ENCODE measurements around the gene TMEM245.

TMEM245 gene

DNA sequence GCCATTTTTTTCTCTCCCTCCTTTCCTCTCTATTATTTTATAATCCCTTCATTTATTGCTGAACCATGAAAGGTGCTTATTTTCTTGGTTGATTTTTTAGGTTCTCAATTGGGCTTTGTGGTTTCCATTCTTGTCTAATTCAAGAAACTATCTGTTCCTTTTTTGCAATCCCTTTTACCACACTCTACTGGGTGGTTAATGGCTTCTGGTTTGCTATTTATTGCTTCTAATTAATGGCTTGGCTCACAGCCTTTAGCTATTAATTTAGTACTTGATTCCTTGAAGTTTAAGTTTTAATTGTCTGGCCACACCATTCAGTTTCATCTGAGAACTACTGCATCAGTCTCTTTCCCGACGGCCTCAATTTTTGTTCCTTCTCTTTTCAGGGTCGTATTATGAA is 41.7 kb upstream of the TMEM245 start:
- peaks cover 5 to 9% of the 10 kb centered on the region in 2 donors for H3K4me1 ChIP-seq (ENCODE audit: control insufficient read depth in 2 of 2, insufficient read depth in 1 of 2, low read depth in 1 of 2, low read length in 2 of 2)
- H3K9ac ChIP-seq (ENCODE audit: low read depth, low read length, poor library complexity): no peak overlapping the region
- no peak overlapping the region for H2BK12ac ChIP-seq (ENCODE audit: low read length)
- no peak overlapping the region for H3K14ac ChIP-seq (ENCODE audit: low read length)
- H2BK15ac ChIP-seq (ENCODE audit: low read length): no peak overlapping the region
- H3K79me1 ChIP-seq (ENCODE audit: low read depth, low read length): no peaks in the 10 kb centered on the region
- H3K4me3 ChIP-seq (ENCODE audit: low read length in 2 of 2): no peak overlapping the region
- no peak overlapping the region for H2BK5ac ChIP-seq (ENCODE audit: low read length)
- no CpG with 5 or more reads among the region's 3 CpGs for WGBS, 2 donors (ENCODE audit: extremely low coverage in 2 of 2, insufficient read length in 2 of 2, insufficient replicate concordance in 1 of 2)
- H3K36me3 ChIP-seq (replicated peaks in 1 of 2; ENCODE audit: control insufficient read depth in 2 of 2, insufficient read depth in 2 of 2, low read length in 2 of 2): no peaks in the 10 kb centered on the region
- DNase-seq (ENCODE audit: low spot score): no peak
- H3K27ac ChIP-seq (replicated peaks; ENCODE audit: low read length): no peak overlapping the region
- H3K23ac ChIP-seq (ENCODE audit: low read depth, low read length, poor library complexity): no peak overlapping the region
- H2AK5ac ChIP-seq (ENCODE audit: low read depth, low read length): no peak overlapping the region
- H3K4me2 ChIP-seq (ENCODE audit: insufficient read depth, low read length, poor library complexity, severe bottlenecking): no peak overlapping the region
- H3K18ac ChIP-seq (ENCODE audit: low read length): no peak overlapping the region
- H4K8ac ChIP-seq (ENCODE audit: low read depth, low read length): no peak overlapping the region
- peaks cover 5 to 17% of the 10 kb centered on the region in 2 donors for H3K9me3 ChIP-seq (replicated peaks in 1 of 2; ENCODE audit: control insufficient read depth in 2 of 2, insufficient read depth in 1 of 2, low read depth in 1 of 2, low read length in 2 of 2)
- no peak overlapping the region for H2AFZ ChIP-seq (ENCODE audit: low read length)
- peaks cover 0 to 73% (median 6%) of the 10 kb centered on the region in 3 experiments for H3K27me3 ChIP-seq (ENCODE audit: control insufficient read depth in 3 of 3, insufficient read depth in 3 of 3, low read depth in 1 of 3, low read length in 3 of 3)
- no peak overlapping the region for H2BK120ac ChIP-seq (ENCODE audit: low read depth, low read length)
- H3K4ac ChIP-seq (ENCODE audit: low read length): no peak overlapping the region
- H4K91ac ChIP-seq (ENCODE audit: low read depth, low read length, poor library complexity): no peak overlapping the region

DNA sequence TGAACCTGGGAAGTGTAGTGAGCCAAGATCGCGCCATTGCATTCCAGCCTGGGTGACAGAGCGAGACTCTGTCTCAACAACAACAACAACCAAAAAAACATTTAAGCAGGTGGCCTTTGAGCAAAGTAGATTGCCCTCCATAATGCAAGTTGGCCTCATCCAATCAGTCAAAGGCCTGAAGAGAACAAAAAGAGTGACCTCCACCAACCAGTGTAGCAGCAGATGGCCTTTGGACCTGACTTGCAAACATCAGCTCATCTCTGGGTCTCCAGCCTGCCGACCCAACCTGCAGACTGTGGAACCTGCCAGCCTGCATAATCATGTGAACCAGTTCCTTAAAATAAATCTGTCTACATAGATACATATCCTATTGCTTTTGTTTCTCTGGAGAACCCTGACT is 39.8 kb upstream of the TMEM245 start:
- Histone ChIP-seq H3K23ac (ENCODE audit: low read depth, low read length, poor library complexity) (no peak overlapping the region), H3K27ac (replicated peaks; ENCODE audit: low read length) (no peak overlapping the region), H3K9me3 (replicated peaks in 1 of 2; ENCODE audit: control insufficient read depth in 2 of 2, insufficient read depth in 1 of 2, low read depth in 1 of 2, low read length in 2 of 2) (peaks cover 0 to 8% of the 10 kb centered on the region in 2 donors), H3K79me1 (ENCODE audit: low read depth, low read length) (no peaks in the 10 kb centered on the region), H3K36me3 (replicated peaks in 1 of 2; ENCODE audit: control insufficient read depth in 2 of 2, insufficient read depth in 2 of 2, low read length in 2 of 2) (no peaks in the 10 kb centered on the region), H3K9ac (ENCODE audit: low read depth, low read length, poor library complexity) (no peak overlapping the region), H2AFZ (ENCODE audit: low read length) (no peak overlapping the region), H3K18ac (ENCODE audit: low read length) (no peak overlapping the region), H3K14ac (ENCODE audit: low read length) (no peak overlapping the region), H2BK12ac (ENCODE audit: low read length) (no peak overlapping the region), H3K4me1 (ENCODE audit: control insufficient read depth in 2 of 2, insufficient read depth in 1 of 2, low read depth in 1 of 2, low read length in 2 of 2) (no peaks in the 10 kb centered on the region), H3K4me3 (ENCODE audit: low read length in 2 of 2) (no peak overlapping the region), H2AK5ac (ENCODE audit: low read depth, low read length) (no peak overlapping the region), H3K27me3 (ENCODE audit: control insufficient read depth in 3 of 3, insufficient read depth in 3 of 3, low read depth in 1 of 3, low read length in 3 of 3) (peaks cover 0 to 67% (median 6%) of the 10 kb centered on the region in 3 experiments), H3K4me2 (ENCODE audit: insufficient read depth, low read length, poor library complexity, severe bottlenecking) (no peak overlapping the region), H2BK15ac (ENCODE audit: low read length) (no peak overlapping the region), H2BK120ac (ENCODE audit: low read depth, low read length) (no peak overlapping the region), H2BK5ac (ENCODE audit: low read length) (no peak overlapping the region), H3K4ac (ENCODE audit: low read length) (no peak overlapping the region), H4K8ac (ENCODE audit: low read depth, low read length) (no peak overlapping the region), H4K91ac (ENCODE audit: low read depth, low read length, poor library complexity) (no peak overlapping the region)
- WGBS, 2 donors (ENCODE audit: extremely low coverage in 2 of 2, insufficient read length in 2 of 2, insufficient replicate concordance in 1 of 2): no CpG with 5 or more reads among the region's 4 CpGs
- no peak for DNase-seq (ENCODE audit: low spot score)

GRCh38 chr9:109158651-109159050 is 38.9 kb upstream of the TMEM245 start:
- Histone ChIP-seq H3K4me1 (ENCODE audit: control insufficient read depth in 2 of 2, insufficient read depth in 1 of 2, low read depth in 1 of 2, low read length in 2 of 2) (no peaks in the 10 kb centered on the region), H4K8ac (ENCODE audit: low read depth, low read length) (no peak overlapping the region), H3K14ac (ENCODE audit: low read length) (no peak overlapping the region), H3K18ac (ENCODE audit: low read length) (no peak overlapping the region), H2BK12ac (ENCODE audit: low read length) (no peak overlapping the region), H3K9ac (ENCODE audit: low read depth, low read length, poor library complexity) (no peak overlapping the region), H2BK120ac (ENCODE audit: low read depth, low read length) (no peak overlapping the region), H4K91ac (ENCODE audit: low read depth, low read length, poor library complexity) (no peak overlapping the region), H2BK15ac (ENCODE audit: low read length) (no peak overlapping the region), H3K36me3 (replicated peaks in 1 of 2; ENCODE audit: control insufficient read depth in 2 of 2, insufficient read depth in 2 of 2, low read length in 2 of 2) (no peaks in the 10 kb centered on the region), H3K27ac (replicated peaks; ENCODE audit: low read length) (no peak overlapping the region), H3K79me1 (ENCODE audit: low read depth, low read length) (no peaks in the 10 kb centered on the region), H3K9me3 (replicated peaks in 1 of 2; ENCODE audit: control insufficient read depth in 2 of 2, insufficient read depth in 1 of 2, low read depth in 1 of 2, low read length in 2 of 2) (peaks cover 0 to 13% of the 10 kb centered on the region in 2 donors), H3K23ac (ENCODE audit: low read depth, low read length, poor library complexity) (no peak overlapping the region), H3K4me3 (ENCODE audit: low read length in 2 of 2) (no peak overlapping the region), H3K4ac (ENCODE audit: low read length) (no peak overlapping the region), H3K27me3 (ENCODE audit: control insufficient read depth in 3 of 3, insufficient read depth in 3 of 3, low read depth in 1 of 3, low read length in 3 of 3) (peaks cover 0 to 63% (median 3%) of the 10 kb centered on the region in 3 experiments), H2BK5ac (ENCODE audit: low read length) (no peak overlapping the region), H2AK5ac (ENCODE audit: low read depth, low read length) (no peak overlapping the region), H2AFZ (ENCODE audit: low read length) (no peak overlapping the region), H3K4me2 (ENCODE audit: insufficient read depth, low read length, poor library complexity, severe bottlenecking) (no peak overlapping the region)
- no peak for DNase-seq (ENCODE audit: low spot score)

DNA sequence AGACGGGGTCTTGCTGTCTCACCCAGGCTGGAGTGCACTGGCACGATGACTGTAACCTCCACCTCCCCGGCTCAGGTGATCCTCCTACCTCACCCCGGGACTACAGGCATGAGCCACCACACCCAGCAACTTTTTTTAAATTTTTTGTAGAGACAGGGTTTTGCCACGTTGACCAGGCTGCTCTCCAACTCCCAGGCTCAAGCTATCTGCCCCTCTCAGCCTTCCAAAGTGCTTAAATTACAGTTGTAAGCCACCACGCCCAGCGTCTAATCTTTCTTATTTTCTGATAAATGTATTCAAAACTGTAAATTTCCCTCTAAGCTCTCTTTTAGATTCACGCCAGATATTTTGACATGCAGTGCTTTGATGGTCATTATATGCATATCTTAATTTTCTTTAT is 37.0 kb upstream of the TMEM245 start:
- no peak overlapping the region for H3K4ac ChIP-seq (ENCODE audit: low read length)
- DNase-seq (ENCODE audit: low spot score): no peak
- no peak overlapping the region for H3K18ac ChIP-seq (ENCODE audit: low read length)
- H2BK15ac ChIP-seq (ENCODE audit: low read length): no peak overlapping the region
- H4K8ac ChIP-seq (ENCODE audit: low read depth, low read length): no peak overlapping the region
- no peak overlapping the region for H2BK12ac ChIP-seq (ENCODE audit: low read length)
- no peak overlapping the region for H3K4me3 ChIP-seq (ENCODE audit: low read length in 2 of 2)
- H3K14ac ChIP-seq (ENCODE audit: low read length): no peak overlapping the region
- H2BK5ac ChIP-seq (ENCODE audit: low read length): no peak overlapping the region
- no peak overlapping the region for H2BK120ac ChIP-seq (ENCODE audit: low read depth, low read length)
- H3K36me3 ChIP-seq (replicated peaks in 1 of 2; ENCODE audit: control insufficient read depth in 2 of 2, insufficient read depth in 2 of 2, low read length in 2 of 2): no peaks in the 10 kb centered on the region
- no peak overlapping the region for H3K27ac ChIP-seq (replicated peaks; ENCODE audit: low read length)
- no peak overlapping the region for H2AK5ac ChIP-seq (ENCODE audit: low read depth, low read length)
- H3K4me2 ChIP-seq (ENCODE audit: insufficient read depth, low read length, poor library complexity, severe bottlenecking): no peak overlapping the region
- no peak overlapping the region for H3K9ac ChIP-seq (ENCODE audit: low read depth, low read length, poor library complexity)
- H3K79me1 ChIP-seq (ENCODE audit: low read depth, low read length): no peaks in the 10 kb centered on the region
- H3K27me3 ChIP-seq (ENCODE audit: control insufficient read depth in 3 of 3, insufficient read depth in 3 of 3, low read depth in 1 of 3, low read length in 3 of 3): peaks cover 0 to 46% (median 1%) of the 10 kb centered on the region in 3 experiments
- peaks cover 0 to 16% of the 10 kb centered on the region in 2 donors for H3K9me3 ChIP-seq (replicated peaks in 1 of 2; ENCODE audit: control insufficient read depth in 2 of 2, insufficient read depth in 1 of 2, low read depth in 1 of 2, low read length in 2 of 2)
- no peak overlapping the region for H3K23ac ChIP-seq (ENCODE audit: low read depth, low read length, poor library complexity)
- H3K4me1 ChIP-seq (ENCODE audit: control insufficient read depth in 2 of 2, insufficient read depth in 1 of 2, low read depth in 1 of 2, low read length in 2 of 2): no peaks in the 10 kb centered on the region
- H2AFZ ChIP-seq (ENCODE audit: low read length): no peak overlapping the region
- no CpG with 5 or more reads among the region's 8 CpGs for WGBS, 2 donors (ENCODE audit: extremely low coverage in 2 of 2, insufficient read length in 2 of 2, insufficient replicate concordance in 1 of 2)
- no peak overlapping the region for H4K91ac ChIP-seq (ENCODE audit: low read depth, low read length, poor library complexity)

Measured in neuronal stem cell (in vitro differentiated cells).